CD14-positive monocyte (primary cell): ENCODE results near the gene ALDH2. TPM values are rescaled to one million over a fixed set of nuclear protein-coding genes. Genes with fewer than 3 reads are reported as not detected.
"Not testable (repeated sequence)": the region's sequence is repeated elsewhere in the genome, so short reads cannot be mapped to it uniquely, and the experiment has no call there.

Experiments
- DNase-seq, 3 donors: peaks; one replicate each; pipeline ENCODE4 v3.0.0-alpha.2; 2011 to 2022
- H2AFZ ChIP-seq: 2 replicates; pipeline ENCODE4 v1.6.0; 2012; ENCODE audit warnings: mild to moderate bottlenecking, low read depth, low read length, inconsistent platforms; ENCODE audit not compliant: insufficient read depth, poor library complexity, severe bottlenecking
- H3K27ac ChIP-seq, 2 donors: 1 replicate in 1 of 2; 2 replicates in 1 of 2; pipeline ENCODE4 v1.5.1; 2012 to 2013; ENCODE audit warnings: low read length in 2 of 2, control low read depth in 1 of 2, inconsistent platforms in 1 of 2, low read depth in 1 of 2, mild to moderate bottlenecking in 1 of 2
- H3K27me3 ChIP-seq, 2 donors: one replicate each; pipeline versions ENCODE4 v1.6.0 to v1.6.1; 2011 to 2013; ENCODE audit warnings: low read length in 2 of 2; ENCODE audit not compliant: control insufficient read depth in 2 of 2, insufficient read depth in 2 of 2
- H3K36me3 ChIP-seq, 2 donors: replicated peaks in 1 of 2; 1 replicate in 1 of 2; 2 replicates in 1 of 2; pipeline versions ENCODE4 v1.5.1 to v1.6.1; 2012 to 2013; ENCODE audit warnings: low read length in 2 of 2, control low read depth in 1 of 2, inconsistent platforms in 1 of 2, mild to moderate bottlenecking in 1 of 2; ENCODE audit not compliant: insufficient read depth in 2 of 2, control insufficient read depth in 1 of 2
- H3K4me1 ChIP-seq, 2 donors: 1 replicate in 1 of 2; 2 replicates in 1 of 2; pipeline versions ENCODE4 v1.5.1 to v1.6.1; 2012 to 2013; ENCODE audit warnings: low read length in 2 of 2, control low read depth in 1 of 2, inconsistent platforms in 1 of 2, mild to moderate bottlenecking in 1 of 2, moderate library complexity in 1 of 2; ENCODE audit not compliant: insufficient read depth in 2 of 2, control insufficient read depth in 1 of 2
- H3K4me2 ChIP-seq: replicated peaks from 2 replicates; pipeline ENCODE3; 2012; ENCODE audit warnings: low read length, moderate library complexity, mild to moderate bottlenecking; ENCODE audit not compliant: poor library complexity, severe bottlenecking; ENCODE audit errors: extremely low read depth
- H3K4me3 ChIP-seq, 3 experiments: fragments of 200-600 bp in 1 of 3; sonication (generic) in 1 of 3; replicated peaks in 1 of 3; 1 replicate in 2 of 3; 2 replicates in 1 of 3; pipeline ENCODE4 v1.5.1; 2011 to 2013; ENCODE audit warnings: low read length in 3 of 3, mild to moderate bottlenecking in 3 of 3, control low read depth in 2 of 3, low read depth in 2 of 3, inconsistent platforms in 1 of 3, moderate library complexity in 1 of 3
- H3K79me2 ChIP-seq: 2 replicates; pipeline ENCODE4 v1.6.0; 2012; ENCODE audit warnings: mild to moderate bottlenecking, control low read depth, inconsistent platforms, low read length, moderate library complexity; ENCODE audit not compliant: insufficient read depth
- H3K9ac ChIP-seq: 2 replicates; pipeline ENCODE4 v1.6.0; 2017; ENCODE audit warnings: low read length, mild to moderate bottlenecking; ENCODE audit not compliant: insufficient read depth, poor library complexity, severe bottlenecking
- H3K9me3 ChIP-seq, 2 donors: replicated peaks in 1 of 2; 1 replicate in 1 of 2; 2 replicates in 1 of 2; pipeline versions ENCODE4 v1.5.1 to v1.6.1; 2012 to 2013; ENCODE audit warnings: low read length in 2 of 2, control low read depth in 1 of 2; ENCODE audit not compliant: control insufficient read depth in 1 of 2, insufficient read depth in 1 of 2
- H4K20me1 ChIP-seq: 2 replicates; pipeline ENCODE4 v1.6.0; 2012; ENCODE audit warnings: mild to moderate bottlenecking, low read length, control low read depth, moderate library complexity; ENCODE audit not compliant: insufficient read depth
- H3K27ac Mint-ChIP-seq, 7 donors: one replicate each; pipeline ENCODE4 v1.8.0; 2020; ENCODE audit warnings: mild to moderate bottlenecking in 7 of 7, mixed read lengths in 7 of 7, moderate library complexity in 6 of 7, inconsistent platforms in 2 of 7
- H3K27me3 Mint-ChIP-seq, 3 donors: one replicate each; pipeline ENCODE4 v1.8.0; 2021 to 2022; ENCODE audit warnings: low read depth in 3 of 3, mild to moderate bottlenecking in 3 of 3, mixed read lengths in 3 of 3, moderate library complexity in 3 of 3, inconsistent platforms in 1 of 3
- H3K36me3 Mint-ChIP-seq, 2 donors: one replicate each; pipeline ENCODE4 v1.8.0; 2020; ENCODE audit warnings: mixed read lengths in 2 of 2, inconsistent platforms in 1 of 2, mild to moderate bottlenecking in 1 of 2
- H3K4me1 Mint-ChIP-seq: one replicate; pipeline ENCODE4 v1.8.0; 2020; ENCODE audit warnings: mild to moderate bottlenecking, mixed read lengths
- H3K4me3 Mint-ChIP-seq, 2 donors: one replicate each; pipeline ENCODE4 v1.8.0; 2020; ENCODE audit warnings: mild to moderate bottlenecking in 2 of 2, mixed read lengths in 2 of 2, moderate library complexity in 1 of 2
- H3K9me3 Mint-ChIP-seq, 7 donors: one replicate each; pipeline ENCODE4 v1.8.0; 2020 to 2022; ENCODE audit warnings: mixed read lengths in 7 of 7, mild to moderate bottlenecking in 6 of 7, moderate library complexity in 6 of 7, inconsistent platforms in 2 of 7
- WGBS: methylation state at CpG from one replicate; pipeline ENCODE4 v1.1.5; 2013; ENCODE audit warnings: missing lambda C conversion rate; ENCODE audit not compliant: insufficient coverage; 5-methylcytosine and 5-hydroxymethylcytosine counted together
- intact Hi-C, 2 donors: fragments of 100-400 bp; cut with micrococcal nuclease; formaldehyde crosslinking; loops; one replicate each; pipeline versions ENCODE4 v1.15.0 to v1.15.1; 2023
- polyA plus RNA-seq, 3 donors: library from polyadenylated mRNA; depleted of rRNA in 1 of 3; unstranded in 2 of 3; stranded (reverse) in 1 of 3; fragments of 300-500 nt in 2 of 3; fragments of >200 nt in 1 of 3; fragmentation: Illumina TruSeq in 2 of 3; gene quantifications; 1 replicate in 2 of 3; 2 replicates in 1 of 3; pipeline ENCODE4 v1.2.3, GENCODE V29; 2012 to 2021
- TF ChIP-seq, protein P1 (sequence below): fragments of 200-600 bp; IDR thresholded peaks from one replicate; pipeline ENCODE4 v1.8.0; 2022; ENCODE audit warnings: antibody characterized with exemption, mild to moderate bottlenecking

Gene ALDH2
- polyA plus RNA-seq, 3 donors = 272 to 404 (median 384) TPM

DNA sequence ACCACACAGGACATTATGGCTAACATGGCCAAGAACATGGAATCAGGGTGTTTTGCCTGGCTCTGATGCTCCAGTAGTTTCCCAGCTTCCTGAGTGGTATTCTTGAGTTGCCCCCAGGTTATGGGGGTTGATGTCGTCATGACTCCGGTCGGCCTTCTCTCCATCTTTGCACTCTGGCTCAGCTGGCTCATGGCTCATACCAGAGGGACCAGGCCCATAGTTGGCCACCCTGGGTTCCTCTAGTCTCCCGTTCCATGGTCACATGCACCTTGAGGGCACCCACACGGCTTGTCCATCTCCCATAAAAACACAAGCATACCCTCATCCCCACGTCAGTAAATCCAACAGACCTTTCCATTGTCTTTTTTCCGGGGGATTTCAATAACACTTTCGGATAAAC lies 51.6 kb downstream of the ALDH2 start:
- peaks cover 38% of the 10 kb centered on the region for H3K4me1 Mint-ChIP-seq
- H3K27me3 Mint-ChIP-seq = peaks cover 0 to 2% (median 0%) of the 10 kb centered on the region in 3 donors
- H3K27me3 ChIP-seq = no peaks in the 10 kb centered on the region
- 87% methylated on average over 5 of the region's 8 CpGs for WGBS
- H3K4me3 Mint-ChIP-seq = no peak overlapping the region
- no peaks in the 10 kb centered on the region for H3K36me3 ChIP-seq
- no peak overlapping the region for H3K9ac ChIP-seq
- H3K27ac ChIP-seq = no peak overlapping the region
- no peaks in the 10 kb centered on the region for H3K79me2 ChIP-seq
- H3K4me3 ChIP-seq = no peak overlapping the region
- H3K4me1 ChIP-seq = peaks cover 22 to 31% of the 10 kb centered on the region in 2 donors
- intact Hi-C loops = loop anchor here in 1 of 2 donors (10.0 kb wide), 1 partner anchor 64 kb away; no protein-coding TSS in a partner anchor
- no peaks in the 10 kb centered on the region for H3K9me3 ChIP-seq
- no peak for DNase-seq
- H3K27ac Mint-ChIP-seq = no peak overlapping the region
- H3K4me2 ChIP-seq = no peak overlapping the region
- no peak overlapping the region for H2AFZ ChIP-seq
- H3K36me3 Mint-ChIP-seq = peaks cover 3 to 5% of the 10 kb centered on the region in 2 donors
- H3K9me3 Mint-ChIP-seq = peaks cover 0 to 5% (median 0%) of the 10 kb centered on the region in 7 donors
- H4K20me1 ChIP-seq = no peaks in the 10 kb centered on the region
- TF ChIP-seq, protein P1, sequence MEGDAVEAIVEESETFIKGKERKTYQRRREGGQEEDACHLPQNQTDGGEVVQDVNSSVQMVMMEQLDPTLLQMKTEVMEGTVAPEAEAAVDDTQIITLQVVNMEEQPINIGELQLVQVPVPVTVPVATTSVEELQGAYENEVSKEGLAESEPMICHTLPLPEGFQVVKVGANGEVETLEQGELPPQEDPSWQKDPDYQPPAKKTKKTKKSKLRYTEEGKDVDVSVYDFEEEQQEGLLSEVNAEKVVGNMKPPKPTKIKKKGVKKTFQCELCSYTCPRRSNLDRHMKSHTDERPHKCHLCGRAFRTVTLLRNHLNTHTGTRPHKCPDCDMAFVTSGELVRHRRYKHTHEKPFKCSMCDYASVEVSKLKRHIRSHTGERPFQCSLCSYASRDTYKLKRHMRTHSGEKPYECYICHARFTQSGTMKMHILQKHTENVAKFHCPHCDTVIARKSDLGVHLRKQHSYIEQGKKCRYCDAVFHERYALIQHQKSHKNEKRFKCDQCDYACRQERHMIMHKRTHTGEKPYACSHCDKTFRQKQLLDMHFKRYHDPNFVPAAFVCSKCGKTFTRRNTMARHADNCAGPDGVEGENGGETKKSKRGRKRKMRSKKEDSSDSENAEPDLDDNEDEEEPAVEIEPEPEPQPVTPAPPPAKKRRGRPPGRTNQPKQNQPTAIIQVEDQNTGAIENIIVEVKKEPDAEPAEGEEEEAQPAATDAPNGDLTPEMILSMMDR = no peak

DNA sequence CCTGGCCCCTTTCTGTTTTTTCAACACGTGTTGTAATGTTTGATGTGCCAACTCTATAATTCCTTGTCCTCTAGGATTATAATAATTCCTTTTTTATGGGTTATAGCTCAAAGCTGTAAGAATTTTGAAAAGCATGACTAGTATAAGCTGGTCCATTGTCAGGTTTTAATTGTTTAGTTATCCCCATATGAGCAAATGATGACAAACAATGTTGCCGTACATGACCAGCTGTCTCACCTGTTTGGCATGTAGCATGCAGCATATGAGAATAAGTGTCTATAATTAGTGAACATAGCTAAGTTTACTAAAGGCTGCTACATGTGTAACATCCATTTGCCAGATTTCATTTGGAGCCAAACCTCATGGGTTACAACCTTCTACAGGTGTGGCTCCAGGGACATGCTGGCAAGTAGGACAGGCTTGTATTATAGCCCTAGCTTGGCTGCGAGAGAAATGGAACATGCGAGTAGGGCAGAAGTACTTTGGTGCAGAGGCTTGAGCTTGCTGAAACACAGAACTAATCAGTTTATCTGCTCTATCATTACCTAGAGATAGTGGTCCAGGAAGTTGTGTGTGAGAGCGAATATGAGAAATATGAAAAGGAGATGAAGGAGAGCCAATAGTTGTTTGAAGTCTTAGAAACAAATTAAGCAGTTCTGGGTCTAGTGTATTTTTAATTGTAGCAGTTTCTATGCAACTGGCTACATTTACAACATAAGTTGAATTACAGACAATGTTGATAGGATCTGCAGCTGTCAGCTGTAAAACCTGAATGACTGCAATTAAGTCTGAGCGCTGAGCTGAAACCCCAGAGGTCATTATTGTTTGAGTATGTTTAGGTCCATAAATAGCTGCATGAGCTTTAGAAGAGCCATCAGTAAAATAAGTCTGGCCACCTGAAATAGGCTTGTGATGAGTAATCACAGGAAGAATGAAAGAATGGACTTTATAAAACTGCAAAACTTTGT lies 52.7 kb downstream of the ALDH2 start:
- no peaks in the 10 kb centered on the region for H3K79me2 ChIP-seq
- H3K9ac ChIP-seq = no peak overlapping the region
- H3K36me3 ChIP-seq = no peaks in the 10 kb centered on the region
- WGBS = 100% methylated on average over 1 of the region's 6 CpGs
- H3K27ac ChIP-seq = no peak overlapping the region
- no peak for DNase-seq
- Mint-ChIP-seq H3K27me3 (peaks cover 0 to 2% (median 2%) of the 10 kb centered on the region in 3 donors), H3K4me1 (peaks cover 48% of the 10 kb centered on the region), H3K27ac (peak overlapping the region in 1 of 7 donors; percentile 23), H3K4me3 (no peak overlapping the region), H3K36me3 (no peaks in the 10 kb centered on the region), H3K9me3 (peaks cover 0 to 5% (median 0%) of the 10 kb centered on the region in 7 donors)
- no peak overlapping the region for H3K4me3 ChIP-seq
- peaks cover 32 to 42% of the 10 kb centered on the region in 2 donors for H3K4me1 ChIP-seq
- TF ChIP-seq, protein P1 = no peak
- no peaks in the 10 kb centered on the region for H3K9me3 ChIP-seq
- H2AFZ ChIP-seq = no peak overlapping the region
- H4K20me1 ChIP-seq = no peaks in the 10 kb centered on the region
- H3K4me2 ChIP-seq = no peak overlapping the region
- intact Hi-C loops = loop anchor here in 1 of 2 donors (10.0 kb wide), 1 partner anchor 65 kb away; no protein-coding TSS in a partner anchor
- H3K27me3 ChIP-seq = no peaks in the 10 kb centered on the region

DNA sequence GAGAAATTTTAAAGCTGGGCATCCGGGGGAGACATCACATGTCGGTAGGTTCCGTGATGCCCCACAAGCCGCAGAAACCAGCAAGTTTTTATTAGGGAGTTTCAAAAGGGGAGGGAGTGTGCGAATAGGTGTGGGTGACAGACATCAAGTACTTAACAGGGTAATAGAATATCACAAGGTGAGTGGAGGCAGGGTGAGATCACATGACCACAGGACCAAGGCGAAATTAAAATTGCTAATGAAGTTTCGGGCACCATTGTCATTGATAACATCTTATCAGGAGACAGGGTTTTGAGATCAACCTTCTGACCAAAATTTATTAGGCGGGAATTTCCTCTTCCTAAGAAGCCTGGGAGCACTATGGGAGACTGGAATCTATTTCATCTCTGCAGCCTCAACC lies 54.1 kb downstream of the ALDH2 start:
- H3K4me2 ChIP-seq, H3K9me3 Mint-ChIP-seq, H3K9ac ChIP-seq, H3K9me3 ChIP-seq, H3K36me3 ChIP-seq, H3K4me3 ChIP-seq, H4K20me1 ChIP-seq, H2AFZ ChIP-seq, H3K27me3 Mint-ChIP-seq, DNase-seq, H3K4me3 Mint-ChIP-seq, H3K36me3 Mint-ChIP-seq, H3K27ac Mint-ChIP-seq, H3K27ac ChIP-seq, H3K27me3 ChIP-seq, H3K79me2 ChIP-seq, intact Hi-C loops: not testable (repeated sequence)
- peaks cover 52% of the 10 kb centered on the region for H3K4me1 Mint-ChIP-seq
- peaks cover 36 to 44% of the 10 kb centered on the region in 2 donors for H3K4me1 ChIP-seq
- WGBS = 93% methylated on average over 4 of the region's 8 CpGs
